ENCODE results near the gene FAXC. TPM values are rescaled to one million over a fixed set of nuclear protein-coding genes. Genes with fewer than 3 reads are reported as not detected.

The FAXC gene
- total and polyA plus RNA-seq, 2 of the 13 experiments (the other 11 are each of a cell fraction or from before 2014, with no cell fraction given): 0.11 to 0.63 TPM

- Histone ChIP-seq H3K9me3 (ENCODE audit: low read length) (no peaks in the 10 kb centered on the region), H4K20me1 (ENCODE audit: insufficient read depth, low read length) (no peaks in the 10 kb centered on the region), H3K4me1 (ENCODE audit: insufficient read depth, low read length) (no peaks in the 10 kb centered on the region), H2AFZ (ENCODE audit: low read length) (no peak overlapping the region), H3K79me2 (ENCODE audit: insufficient read depth, low read length) (no peaks in the 10 kb centered on the region), H3K4me2 (ENCODE audit: low read depth, low read length) (no peak overlapping the region), H3K4me3 (replicated peaks in 1 of 3; ENCODE audit: insufficient read depth in 1 of 3, low read depth in 2 of 3, low read length in 3 of 3) (no peak overlapping the region), H3K9ac (ENCODE audit: insufficient read depth, low read depth, low read length) (no peak overlapping the region), H3K36me3 (replicated peaks in 1 of 2; ENCODE audit: control insufficient read depth in 1 of 2, insufficient read depth in 2 of 2, low read length in 2 of 2) (no peaks in the 10 kb centered on the region), H3K27me3 (ENCODE audit: control insufficient read depth in 1 of 2, insufficient read depth in 2 of 2, low read length in 2 of 2) (no peaks in the 10 kb centered on the region), H3K27ac (ENCODE audit: extremely low read length, insufficient read depth, low read length) (no peak overlapping the region)
- TF ChIP-seq ZFP62 (CRISPR knock-in tag; IDR thresholded peaks at IDR 0.05) (no peak), POGK (CRISPR knock-in tag; conservative IDR thresholded peaks at IDR 0.05) (no peak), ZNF350 (CRISPR knock-in tag; IDR thresholded peaks at IDR 0.05; ENCODE audit: borderline replicate concordance, low read depth) (no peak), SIX1 (CRISPR knock-in tag; IDR thresholded peaks at IDR 0.05; ENCODE audit: borderline replicate concordance) (no peak), ZNF609 (CRISPR knock-in tag; IDR thresholded peaks at IDR 0.05; ENCODE audit: borderline replicate concordance) (no peak), AGO2 (optimal IDR thresholded peaks at IDR 0.05; ENCODE audit: low read depth, low read length) (no peak), ZNF235 (CRISPR knock-in tag; IDR thresholded peaks at IDR 0.05; ENCODE audit: borderline replicate concordance) (no peak), LBX2 (CRISPR knock-in tag; IDR thresholded peaks at IDR 0.05; ENCODE audit: borderline replicate concordance) (no peak), ATF3 (CRISPR knock-in tag; IDR thresholded peaks at IDR 0.05) (no peak)
- ChIA-PET CTCF (ENCODE audit: low intra/inter-chr PET ratio, low total read pairs) (no interaction called here), POLR2A (no interaction called here)
- intact Hi-C loops (cut with micrococcal nuclease; ENCODE audit: unreplicated experiment): no loop called here
- DNase-seq (ENCODE audit: low spot score) (no peak), FAIRE-seq (no peak), ATAC-seq (no peak)
- BruUV-seq (replicated peaks): no TSS peak
- in situ Hi-C loops (cut with HindIII; ENCODE audit: extremely low pct_ligation_motif_present, low pct_unique_long_range_greater_than_20kb): no loop called here
- 66% methylated on average over 2 of the region's 2 CpGs for WGBS (ENCODE audit: low lambda C conversion rate)
Measured at GRCh38 chr6:99366852-99367251, 17.4 kb upstream of the FAXC start.
